HepG2 (cell line): ENCODE measurements around the gene NAPEPLD.
"Not testable (repeated sequence)": the region's sequence is repeated elsewhere in the genome, so short reads cannot be mapped to it uniquely, and the experiment has no call there.

Experiments
- CCAR2 ChIP-seq: fragments of 200-400 bp; formaldehyde crosslinking; optimal IDR thresholded peaks from 2 replicates; pipeline ENCODE3; 2018; ENCODE audit warnings: low read depth, mild to moderate bottlenecking, low read length, moderate library complexity
- CEBPB ChIP-seq: IDR thresholded peaks from 2 replicates; pipeline ENCODE4 v1.6.1; 2011; ENCODE audit warnings: low read depth, low read length, improper control_type of control experiment, borderline replicate concordance
- CTCF ChIP-seq: sonication (generic); formaldehyde crosslinking; IDR thresholded peaks from 2 replicates; pipeline ENCODE4 v1.5.0; 2020; ENCODE audit warnings: mild to moderate bottlenecking, missing genetic modification reagents, moderate library complexity
- FOXO4 ChIP-seq: sonication (generic); formaldehyde crosslinking; conservative IDR thresholded peaks from 2 replicates; pipeline ENCODE4 v1.8.1; 2023; ENCODE audit warnings: missing genetic modification reagents
- GRHL1 ChIP-seq: sonication (generic); formaldehyde crosslinking; conservative IDR thresholded peaks from 2 replicates; pipeline ENCODE4 v1.8.0; 2022; ENCODE audit warnings: missing genetic modification reagents
- HNRNPH1 ChIP-seq: fragments of 200-400 bp; formaldehyde crosslinking; optimal IDR thresholded peaks from 2 replicates; pipeline ENCODE3; 2017; ENCODE audit warnings: mild to moderate bottlenecking, low read depth, low read length
- PATZ1 ChIP-seq: sonication (generic); formaldehyde crosslinking; IDR thresholded peaks from 2 replicates; pipeline ENCODE4 v1.4.0; 2020; ENCODE audit warnings: missing genetic modification reagents
- PRPF4 ChIP-seq: fragments of 200-400 bp; formaldehyde crosslinking; IDR thresholded peaks from 2 replicates; pipeline ENCODE4 v1.6.1; 2016; ENCODE audit warnings: low read length, low read depth; ENCODE audit not compliant: poor library complexity, severe bottlenecking
- ZNF431 ChIP-seq: sonication (generic); formaldehyde crosslinking; IDR thresholded peaks from 2 replicates; pipeline ENCODE4 v1.9.0; 2022; ENCODE audit warnings: missing genetic modification reagents, low read depth, mild to moderate bottlenecking, borderline replicate concordance

DNA sequence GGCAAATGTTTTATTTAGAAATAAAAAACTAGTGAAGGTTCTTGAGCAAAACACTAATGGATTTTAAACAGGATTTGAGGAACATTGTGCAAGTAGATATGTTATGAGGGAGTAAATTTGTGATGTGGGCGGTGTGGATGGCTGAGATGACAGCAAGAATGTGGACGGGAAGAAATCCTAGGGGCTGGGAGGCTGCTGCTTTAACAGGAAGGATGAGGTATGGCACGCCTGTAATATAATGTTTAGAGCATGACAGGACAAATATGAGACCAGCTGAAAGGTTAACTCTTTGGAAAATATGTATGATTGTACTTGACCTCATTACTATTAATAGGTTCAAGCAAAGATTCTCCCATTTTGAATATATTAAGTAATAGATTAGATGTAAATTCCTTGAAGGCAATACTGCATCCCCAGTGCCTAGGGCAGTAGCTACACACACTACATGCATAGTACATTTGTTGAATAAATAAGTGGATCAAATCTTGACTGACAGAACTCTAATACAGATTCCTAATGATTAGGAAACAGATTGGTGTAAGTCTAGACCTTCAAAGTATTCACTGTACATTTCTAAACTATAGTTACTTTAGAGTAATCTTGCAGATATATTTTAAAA is 13.2 kb upstream of the NAPEPLD start:
- TF ChIP-seq PATZ1 (CRISPR knock-in tag); CCAR2; GRHL1; HNRNPH1; CEBPB; ZNF431 (CRISPR knock-in tag); PRPF4; CTCF (CRISPR knock-in tag); FOXO4 (CRISPR knock-in tag): not testable (repeated sequence)
